GM13977 (cell line): ENCODE data around the gene GALNT5.

Experiments
- DNase-seq: peaks from one replicate; pipeline ENCODE4 v3.0.0; 2012; ENCODE audit warnings: low spot score
- CTCF ChIP-seq: IDR thresholded peaks from 2 replicates; pipeline ENCODE4 v1.5.1; 2012; ENCODE audit warnings: mild to moderate bottlenecking, control low read depth; ENCODE audit not compliant: insufficient read depth; ENCODE audit errors: extremely low read depth, missing control alignments
- in situ Hi-C: fragments of 300-500 bp; cut with MboI; formaldehyde crosslinking; loops from one replicate; pipeline ENCODE4 v1.12.0; 2022; ENCODE audit warnings: low sequenced_read_pairs, low pct_unique_long_range_greater_than_20kb, mixed read lengths, inconsistent platforms; ENCODE audit not compliant: unreplicated experiment

The GALNT5 gene

GRCh38 chr2:157246765-157247407 is 10.6 kb upstream of the GALNT5 start:
- no peak for TF ChIP-seq CTCF
- in situ Hi-C loops: no loop called here
- no peak for DNase-seq

GRCh38 chr2:157250836-157251235 is 6.7 kb upstream of the GALNT5 start:
- in situ Hi-C loops: no loop called here
- DNase-seq: no peak
- TF ChIP-seq CTCF: no peak

GRCh38 chr2:157251932-157252331 is 5.6 kb upstream of the GALNT5 start:
- TF ChIP-seq CTCF: no peak
- no peak for DNase-seq
- in situ Hi-C loops: no loop called here

- in situ Hi-C loops: no loop called here
- no peak for TF ChIP-seq CTCF
- DNase-seq: no peak
These were observed 5.0 kb upstream of the GALNT5 start for GRCh38 chr2:157252529-157252928.

- TF ChIP-seq CTCF: no peak
- no peak for DNase-seq
- in situ Hi-C loops: no loop called here
These were observed 3.5 kb upstream of the GALNT5 start for GRCh38 chr2:157254041-157254440.

GRCh38 chr2:157255746-157256145 is 1.8 kb upstream of the GALNT5 start:
- DNase-seq: no peak
- TF ChIP-seq CTCF: no peak
- in situ Hi-C loops: no loop called here
